ENCODE results near the gene TOM1L2.

TOM1L2 gene

GRCh38 chr17:17868641-17869522 is 103.3 kb downstream of the TOM1L2 start:
- no peak for DNase-seq

GRCh38 chr17:17866897-17867296 is 105.3 kb downstream of the TOM1L2 start:
- no peak for DNase-seq

DNA sequence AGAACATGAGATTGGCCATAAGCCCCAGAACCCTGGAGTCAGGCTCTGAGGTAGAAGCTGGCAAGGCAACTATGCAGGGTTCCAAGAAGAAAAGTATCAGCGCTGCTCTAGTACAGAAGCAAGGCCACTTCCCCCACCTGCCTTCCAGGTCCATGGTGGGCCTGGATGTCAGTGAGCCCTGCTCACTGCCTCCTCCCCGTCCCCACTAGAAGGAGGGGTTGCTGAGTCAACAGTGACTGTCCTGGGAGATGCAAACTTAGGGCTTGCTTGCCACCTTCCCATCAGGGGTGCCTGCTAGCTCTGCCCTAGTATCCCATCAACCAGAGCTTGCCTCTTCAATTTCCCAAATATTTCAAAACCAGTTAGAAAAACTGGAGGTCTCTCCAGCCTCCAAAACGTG is 105.8 kb downstream of the TOM1L2 start:
- DNase-seq, result no peak

DNA sequence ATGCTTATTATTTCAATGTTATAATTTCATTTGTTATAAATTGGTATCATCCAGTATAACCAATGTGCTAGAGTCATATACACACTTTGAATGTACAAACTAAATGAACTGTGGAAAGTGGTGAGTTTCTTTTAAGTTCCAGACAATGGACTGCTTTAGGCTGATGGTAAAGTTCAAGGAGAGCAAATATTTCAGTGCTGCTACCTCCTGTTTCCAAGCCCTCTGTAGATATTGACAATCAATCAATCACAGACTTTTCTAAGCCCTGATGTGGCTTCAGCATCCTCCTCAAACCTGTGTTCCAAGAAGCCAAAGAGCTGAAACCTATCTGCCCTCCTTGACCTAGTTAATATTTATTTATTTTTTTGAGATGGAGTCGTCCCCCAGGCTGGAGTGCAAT is 107.2 kb downstream of the TOM1L2 start:
- DNase-seq, result no peak

GRCh38 chr17:17860766-17861107 is 111.5 kb downstream of the TOM1L2 start:
- no peak for DNase-seq

DNA sequence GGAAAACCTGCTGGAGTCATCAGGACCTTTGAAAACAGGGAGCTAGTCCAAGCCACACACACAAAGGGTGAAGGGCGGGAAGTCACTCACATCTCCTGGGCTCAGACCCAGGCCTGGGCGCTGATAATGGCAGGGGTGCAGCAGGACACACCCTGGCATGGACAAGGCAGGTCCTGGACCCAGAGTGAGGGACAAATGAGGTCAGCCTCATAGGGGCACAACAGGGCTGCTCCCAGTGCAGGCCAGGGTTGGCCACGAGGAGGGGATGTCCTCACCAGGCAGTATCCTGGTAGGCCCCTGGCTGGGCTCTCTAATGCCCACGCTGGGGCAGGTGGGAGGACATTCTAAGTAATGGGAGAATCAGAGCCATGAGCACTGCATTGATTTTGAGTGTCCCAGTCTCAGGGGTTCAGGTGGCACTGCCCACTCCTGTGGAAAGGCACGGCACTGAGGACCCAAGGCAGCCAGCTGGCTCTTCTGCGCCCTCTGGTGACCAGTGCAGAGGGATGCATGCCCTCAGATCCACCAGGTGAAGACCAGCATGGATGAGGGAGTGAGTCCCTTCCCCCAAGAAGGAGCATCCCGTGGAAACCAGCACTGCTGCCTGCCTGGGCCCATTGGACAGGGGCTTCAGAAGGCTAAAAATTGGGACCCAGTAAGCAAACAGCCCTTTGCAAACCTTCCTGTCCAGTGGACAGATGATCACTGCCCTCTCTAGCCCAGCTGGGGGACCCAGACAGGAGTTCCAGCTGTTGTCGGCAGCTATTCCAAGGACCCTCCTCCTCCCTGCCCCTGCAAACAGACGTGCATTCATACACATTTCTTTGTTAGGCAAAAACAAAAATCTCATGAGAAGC is 112.1 kb downstream of the TOM1L2 start:
- no peak for DNase-seq

- no peak for DNase-seq
Observed at GRCh38 chr17:17857496-17857895, 114.7 kb downstream of the TOM1L2 start.

DNA sequence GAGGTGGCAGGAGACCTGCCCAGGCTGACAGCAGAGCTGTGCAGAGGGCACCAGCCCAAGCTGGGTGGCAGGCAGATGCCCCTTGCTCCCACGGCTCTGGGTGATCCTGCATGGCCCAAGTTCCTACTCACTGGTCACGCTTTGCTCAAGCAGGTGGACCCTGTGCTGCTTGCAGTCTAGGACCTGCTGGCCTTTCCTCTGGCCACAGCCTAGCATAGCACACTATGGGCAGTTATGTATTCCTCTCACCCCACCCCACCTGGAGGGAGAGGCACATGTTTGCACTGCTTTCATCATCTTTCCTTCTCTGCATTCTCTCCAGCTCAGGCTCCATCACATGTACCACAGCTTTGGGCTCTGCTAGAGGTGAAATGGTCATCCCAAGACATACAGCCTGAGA is 115.8 kb downstream of the TOM1L2 start:
- no peak for DNase-seq

GRCh38 chr17:17855976-17856375 is 116.2 kb downstream of the TOM1L2 start:
- DNase-seq, result no peak

DNA sequence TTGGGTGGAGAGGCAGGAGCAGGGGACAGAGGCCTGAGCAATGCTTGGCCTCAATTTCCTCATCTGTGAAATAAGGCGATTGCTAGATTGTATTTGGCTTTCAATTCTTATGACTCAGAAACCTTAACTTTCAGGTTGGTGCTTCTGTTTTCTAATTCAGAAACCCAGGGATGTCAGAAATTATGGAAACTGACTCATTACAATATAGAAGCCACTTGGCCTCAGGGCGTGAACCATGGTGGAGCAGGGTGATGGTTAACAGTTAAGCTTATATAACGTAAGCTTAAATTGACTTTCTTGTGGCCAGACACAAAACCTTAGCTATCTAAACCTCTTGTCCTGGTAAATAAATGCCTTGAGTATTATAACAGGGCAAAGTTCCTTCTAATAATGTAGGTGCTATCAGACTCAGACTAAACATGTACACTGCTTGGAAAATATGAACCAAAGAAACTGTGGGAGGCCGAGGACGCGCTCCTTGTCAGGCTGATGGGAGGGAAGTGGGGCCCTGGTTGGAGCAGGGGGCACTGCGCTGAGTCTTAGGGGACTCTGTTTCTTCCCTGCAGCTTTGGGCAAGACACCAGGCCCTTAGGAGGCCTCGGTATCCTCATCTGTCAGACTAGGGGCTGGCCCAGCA is 118.3 kb downstream of the TOM1L2 start:
- no peak for DNase-seq

DNA sequence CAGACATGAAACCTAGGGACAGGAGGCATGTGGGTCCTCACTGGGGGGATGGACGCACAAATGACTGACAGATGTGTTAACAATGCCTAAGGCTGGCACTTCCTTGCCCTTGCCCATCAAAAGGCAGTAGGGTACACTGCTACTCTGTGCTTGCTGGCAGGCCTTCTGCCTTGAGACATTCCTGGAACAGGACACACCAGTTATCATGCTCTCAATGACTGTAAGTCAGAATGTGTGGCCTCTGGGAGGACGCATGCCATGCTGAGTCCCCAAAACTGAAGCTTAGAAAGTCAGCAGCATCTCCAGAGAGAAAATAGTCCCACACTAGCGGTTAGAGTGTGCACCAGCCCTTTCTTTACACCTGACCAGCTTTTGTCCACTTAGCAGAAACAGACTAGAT is 119.3 kb downstream of the TOM1L2 start:
- no peak for DNase-seq

DNA sequence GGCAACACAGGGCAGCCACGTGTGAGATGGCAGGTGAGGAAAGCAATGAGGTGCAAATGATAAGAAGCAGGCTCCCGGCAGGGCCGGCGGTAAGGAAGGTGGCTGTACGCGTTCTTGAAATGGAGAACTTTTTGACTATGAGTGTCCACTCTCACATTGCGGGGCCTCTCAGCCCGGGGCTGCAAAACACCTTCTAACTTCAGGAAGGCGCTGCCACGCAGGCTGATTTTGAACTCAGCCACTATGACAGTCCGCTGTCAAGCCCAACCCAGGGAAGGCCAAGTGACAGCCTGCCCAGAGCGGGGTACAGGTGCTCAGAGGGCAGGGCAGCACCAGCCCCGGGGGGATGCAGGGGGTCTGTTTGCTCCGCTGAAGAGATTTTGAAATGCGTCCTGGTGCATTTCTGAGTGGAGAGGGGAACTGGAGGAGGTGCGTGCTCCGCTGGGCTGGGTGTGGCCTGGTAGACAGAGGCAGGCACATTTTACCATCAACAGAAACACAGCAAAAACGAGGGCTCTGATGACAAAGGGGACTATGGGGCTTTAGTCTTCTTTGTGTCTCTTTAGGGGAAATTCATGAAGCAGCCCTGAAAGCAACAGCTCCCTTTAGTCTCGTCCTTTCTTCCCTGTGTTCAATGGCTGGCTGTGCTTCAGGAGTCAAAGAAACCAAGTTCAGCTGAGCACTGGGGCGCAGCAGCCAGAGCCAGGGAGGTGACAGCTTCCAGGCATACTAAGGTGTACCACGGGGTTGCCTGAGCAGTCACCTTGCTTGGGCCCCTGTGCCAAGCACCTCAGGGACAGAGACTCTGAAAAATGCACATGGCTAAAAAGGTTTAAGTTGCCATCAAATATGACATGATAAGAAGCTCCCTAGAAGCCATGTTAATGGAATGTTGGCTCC is 120.8 kb downstream of the TOM1L2 start:
- no peak for DNase-seq

- DNase-seq, result no peak
Observed at GRCh38 chr17:17849845-17850373, 122.3 kb downstream of the TOM1L2 start.

DNA sequence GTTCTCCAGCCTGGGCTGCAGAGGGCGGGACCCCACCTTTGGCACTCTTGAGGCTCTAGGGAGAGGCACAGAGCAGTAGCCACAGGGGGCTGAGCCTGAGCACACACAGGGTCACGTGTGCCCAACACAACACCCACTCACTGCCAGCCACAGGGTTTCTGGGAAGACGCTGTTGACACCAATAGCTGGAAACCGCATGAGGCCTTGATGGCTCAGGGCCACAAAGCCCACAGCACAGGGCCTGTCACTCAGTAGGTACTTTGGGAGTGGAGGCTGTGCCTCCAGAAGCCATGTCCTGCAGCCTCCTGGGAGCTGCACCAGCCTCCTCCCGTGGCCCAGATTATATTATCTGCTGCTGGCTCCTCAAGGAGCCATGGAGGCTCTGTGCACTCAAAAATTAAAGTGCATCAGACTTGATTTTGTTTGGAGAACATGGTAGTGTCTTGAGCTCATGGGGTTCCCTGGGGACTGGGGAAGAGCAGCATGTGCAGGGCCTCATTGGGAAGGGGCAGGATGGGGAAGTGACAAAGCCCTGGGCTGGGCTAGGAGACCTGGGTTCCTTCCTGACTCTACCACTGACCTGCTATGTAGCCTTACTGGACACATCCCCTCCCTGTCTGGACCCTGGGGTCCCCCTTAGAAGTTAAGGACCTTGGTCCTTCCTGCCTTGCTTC is 122.9 kb downstream of the TOM1L2 start:
- DNase-seq, result no peak

- no peak for DNase-seq
Observed at GRCh38 chr17:17848311-17849082, 123.7 kb downstream of the TOM1L2 start.

DNA sequence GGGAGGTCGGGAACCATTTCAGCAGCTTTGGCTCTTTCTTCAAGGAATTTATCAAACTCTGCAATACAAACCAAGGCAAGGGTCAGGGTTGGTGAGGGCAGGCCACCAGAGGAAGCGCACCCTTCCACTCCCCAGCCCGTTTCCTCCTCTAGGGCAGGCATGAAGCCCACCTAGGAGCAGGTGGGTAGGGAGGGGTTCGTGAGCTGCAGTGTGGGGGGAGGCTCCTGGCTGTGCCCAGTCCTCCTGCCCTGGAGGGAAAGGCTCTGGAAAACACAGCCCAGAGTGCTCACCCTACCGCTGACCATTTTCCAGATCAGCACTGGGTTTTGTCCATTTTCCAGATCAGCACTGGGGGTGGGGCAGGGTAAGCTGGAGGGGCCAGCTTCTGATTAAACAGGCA is 124.5 kb downstream of the TOM1L2 start:
- DNase-seq, result no peak

DNA sequence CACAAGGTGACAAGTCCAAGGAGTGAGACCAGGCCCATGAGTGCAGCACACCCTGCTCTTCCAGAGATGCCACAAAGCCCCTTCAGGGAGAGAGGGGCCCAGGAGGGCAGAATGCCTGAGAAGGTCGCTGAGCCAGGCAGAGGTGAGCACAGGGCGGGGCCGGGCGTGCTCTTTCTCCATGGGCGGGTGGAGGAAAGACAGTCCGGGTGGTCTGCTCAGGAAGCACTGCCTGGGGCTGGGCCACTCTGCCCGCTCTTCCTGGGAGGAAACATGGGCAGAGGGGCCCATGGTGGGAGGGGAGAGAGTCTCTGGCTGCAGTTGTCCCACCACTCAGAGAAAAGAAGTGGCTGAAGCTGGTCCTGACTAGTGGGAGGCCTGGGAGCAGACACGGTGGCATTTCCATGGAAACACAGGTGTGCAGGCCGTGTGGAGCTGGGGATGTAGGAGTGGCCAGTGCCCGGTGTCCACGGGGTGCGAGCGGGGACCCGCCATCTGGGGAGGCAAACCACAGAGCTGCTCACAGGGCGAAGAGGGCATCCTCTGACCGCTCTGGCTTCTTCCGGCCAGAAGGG is 125.0 kb downstream of the TOM1L2 start:
- DNase-seq, result no peak

GRCh38 chr17:17846645-17847044 is 125.6 kb downstream of the TOM1L2 start:
- no peak for DNase-seq

- no peak for DNase-seq
Observed at GRCh38 chr17:17846003-17846402, 126.2 kb downstream of the TOM1L2 start.

GRCh38 chr17:17845046-17845775 is 127.0 kb downstream of the TOM1L2 start:
- no peak for DNase-seq

All from NCI-H1092 (cell line).